A549 (cell line): ENCODE results near the gene GIGYF1.

Experiments
- POLR2A ChIP-seq: IDR thresholded peaks from 2 replicates; pipeline ENCODE4 v1.6.1; 2012; ENCODE audit warnings: mild to moderate bottlenecking, low read length
- TF ChIP-seq, protein P1 (sequence below): fragments of >200 bp; sonication (Bioruptor Twin); formaldehyde crosslinking; IDR thresholded peaks from 3 replicates; pipeline ENCODE4 v1.5.1; 2016

GRCh38 chr7:100667331-100668068, 26.6 kb downstream of the GIGYF1 start:
- TF ChIP-seq POLR2A: no peak
- TF ChIP-seq, protein P1, sequence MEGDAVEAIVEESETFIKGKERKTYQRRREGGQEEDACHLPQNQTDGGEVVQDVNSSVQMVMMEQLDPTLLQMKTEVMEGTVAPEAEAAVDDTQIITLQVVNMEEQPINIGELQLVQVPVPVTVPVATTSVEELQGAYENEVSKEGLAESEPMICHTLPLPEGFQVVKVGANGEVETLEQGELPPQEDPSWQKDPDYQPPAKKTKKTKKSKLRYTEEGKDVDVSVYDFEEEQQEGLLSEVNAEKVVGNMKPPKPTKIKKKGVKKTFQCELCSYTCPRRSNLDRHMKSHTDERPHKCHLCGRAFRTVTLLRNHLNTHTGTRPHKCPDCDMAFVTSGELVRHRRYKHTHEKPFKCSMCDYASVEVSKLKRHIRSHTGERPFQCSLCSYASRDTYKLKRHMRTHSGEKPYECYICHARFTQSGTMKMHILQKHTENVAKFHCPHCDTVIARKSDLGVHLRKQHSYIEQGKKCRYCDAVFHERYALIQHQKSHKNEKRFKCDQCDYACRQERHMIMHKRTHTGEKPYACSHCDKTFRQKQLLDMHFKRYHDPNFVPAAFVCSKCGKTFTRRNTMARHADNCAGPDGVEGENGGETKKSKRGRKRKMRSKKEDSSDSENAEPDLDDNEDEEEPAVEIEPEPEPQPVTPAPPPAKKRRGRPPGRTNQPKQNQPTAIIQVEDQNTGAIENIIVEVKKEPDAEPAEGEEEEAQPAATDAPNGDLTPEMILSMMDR: no peak
